Posterior vena cava (tissue), 2 donors: ENCODE results near the gene TBC1D22A. TPM values are rescaled to one million over a fixed set of nuclear protein-coding genes. Genes with fewer than 3 reads are reported as not detected.

Source experiments
- DNase-seq: peaks from one replicate; pipeline ENCODE4 v3.0.0-alpha.2; 2020; ENCODE audit warnings: low spot score
- intact Hi-C, 2 donors: fragments of 100-400 bp; cut with DNase I; formaldehyde crosslinking; loops; one replicate each; pipeline versions ENCODE4 v1.14.1 to v1.14.2; 2022 to 2023
- total RNA-seq, 2 donors: library from RNA; stranded (reverse); fragmentation: NEBNext Ultra II Directional; extraction: Animal tissue kit (Norgen Biotek cat#: 25700); gene quantifications; one replicate each; pipeline ENCODE4 v1.2.1, GENCODE V29; 2021
- donor health status: DM: yes; HTN: yes; CAD: no.
- donor health status: DM: yes; HTN: yes; CAD: no.

The TBC1D22A gene
- total RNA-seq, 2 donors from 2014 or later, result 19.3 to 21.7 TPM

DNA sequence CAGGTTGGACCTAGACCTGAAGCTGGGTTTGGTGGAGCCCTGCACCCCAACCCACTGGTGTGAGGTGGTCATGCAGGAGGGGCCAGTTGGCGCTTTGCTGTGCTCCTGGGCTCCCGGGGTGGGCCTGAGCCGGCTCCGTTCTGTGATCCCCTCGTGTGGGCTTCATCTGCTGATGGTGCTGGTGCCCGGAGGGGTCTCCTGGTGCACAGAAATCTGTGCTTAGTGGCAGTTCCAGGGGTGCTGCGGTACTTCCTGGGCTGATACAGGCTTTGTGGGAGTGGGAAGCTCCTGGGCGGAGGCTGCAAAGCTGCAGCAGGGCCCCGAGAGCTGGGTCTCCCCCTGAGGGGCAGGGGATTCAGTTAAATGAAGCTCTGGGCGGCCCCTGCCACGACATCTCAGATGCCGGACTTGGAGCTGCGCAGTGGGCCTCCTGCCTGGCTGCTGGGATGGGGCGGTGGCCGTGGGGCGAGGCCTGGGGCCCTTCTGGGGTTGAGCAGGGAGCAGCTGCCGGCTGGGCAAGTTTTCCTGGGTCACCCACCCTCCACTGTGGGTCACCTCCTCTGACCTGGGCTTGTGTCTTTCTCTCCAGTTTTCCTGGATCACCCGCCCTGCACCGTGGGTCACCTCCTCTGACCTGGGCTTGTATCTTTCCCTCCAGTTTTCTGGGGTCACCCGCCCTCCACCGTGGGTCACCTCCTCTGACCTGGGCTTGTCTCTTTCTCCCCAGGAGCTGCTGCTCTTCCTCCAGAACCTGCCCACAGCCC, 410.5 kb downstream of the TBC1D22A start:
- intact Hi-C loops, result no loop called here
- DNase-seq, result peak; percentile 66

DNA sequence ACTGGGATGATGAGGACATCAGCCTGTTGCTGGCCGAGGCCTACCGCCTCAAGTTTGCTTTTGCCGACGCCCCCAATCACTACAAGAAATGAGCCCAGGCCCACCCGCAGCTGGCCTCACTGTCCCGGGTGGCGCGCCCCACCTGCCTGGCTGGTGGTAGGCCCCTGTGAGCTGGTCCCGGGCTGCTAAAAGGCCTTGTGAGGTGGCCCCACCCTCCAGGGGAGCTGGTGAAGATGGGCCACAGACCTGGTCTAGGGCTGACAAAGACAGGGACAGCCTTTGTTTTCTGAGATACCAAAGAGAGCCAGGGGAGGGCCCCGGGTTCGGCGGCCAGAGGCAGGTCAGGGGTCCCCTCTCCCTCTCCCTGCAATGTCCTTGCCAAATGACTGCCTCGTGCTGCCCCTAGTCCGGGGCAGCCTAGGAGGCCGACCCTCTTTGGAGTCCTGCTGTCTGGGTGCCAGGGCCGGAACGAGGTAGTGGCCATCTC, 411.1 kb downstream of the TBC1D22A start:
- peak; percentile 74 for DNase-seq
- intact Hi-C loops, result no loop called here

DNA sequence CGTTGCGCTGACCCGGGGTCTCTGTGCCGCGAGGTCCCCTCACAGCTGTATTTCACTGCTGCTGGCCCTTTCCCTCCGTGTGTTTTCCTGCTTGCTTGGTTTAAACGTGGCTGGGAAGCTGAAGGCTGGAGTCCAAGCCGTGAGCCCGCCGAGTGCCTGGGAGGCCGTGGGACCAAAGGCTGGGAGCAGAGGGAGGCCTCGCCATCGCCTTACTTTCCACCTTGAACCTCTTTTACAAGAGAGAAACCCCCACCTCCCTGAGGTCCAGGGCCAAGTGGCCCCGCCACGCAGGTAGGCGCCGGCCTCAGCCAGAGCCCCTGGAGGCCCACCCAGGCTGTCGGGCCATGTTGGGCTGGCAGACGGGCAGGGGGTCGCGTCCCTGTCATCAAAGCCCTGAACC, 411.6 kb downstream of the TBC1D22A start:
- peak; percentile 72 for DNase-seq
- intact Hi-C loops, result no loop called here

DNA sequence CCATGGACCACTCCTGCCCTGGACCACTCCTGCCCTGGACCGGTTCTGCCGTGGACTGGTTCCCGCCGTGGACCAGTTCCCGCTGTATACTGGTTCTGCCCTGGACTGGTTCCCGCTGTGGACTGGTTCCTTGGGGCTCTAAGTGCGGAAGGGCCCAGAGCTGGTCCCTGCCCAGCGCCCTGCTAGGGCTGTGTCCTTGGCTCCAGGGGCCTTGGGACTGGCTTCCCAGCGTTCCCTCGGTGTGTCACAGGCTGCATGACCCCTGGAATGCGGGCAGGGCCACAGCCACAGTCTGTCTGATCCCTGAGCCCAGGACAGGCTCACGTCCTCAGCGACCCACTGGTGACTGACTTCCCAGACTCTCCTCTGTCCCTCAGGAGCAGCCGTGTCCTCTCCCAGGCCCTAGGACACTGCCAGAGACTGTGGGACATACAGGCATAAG, 412.2 kb downstream of the TBC1D22A start:
- peak; percentile 77 for DNase-seq

DNA sequence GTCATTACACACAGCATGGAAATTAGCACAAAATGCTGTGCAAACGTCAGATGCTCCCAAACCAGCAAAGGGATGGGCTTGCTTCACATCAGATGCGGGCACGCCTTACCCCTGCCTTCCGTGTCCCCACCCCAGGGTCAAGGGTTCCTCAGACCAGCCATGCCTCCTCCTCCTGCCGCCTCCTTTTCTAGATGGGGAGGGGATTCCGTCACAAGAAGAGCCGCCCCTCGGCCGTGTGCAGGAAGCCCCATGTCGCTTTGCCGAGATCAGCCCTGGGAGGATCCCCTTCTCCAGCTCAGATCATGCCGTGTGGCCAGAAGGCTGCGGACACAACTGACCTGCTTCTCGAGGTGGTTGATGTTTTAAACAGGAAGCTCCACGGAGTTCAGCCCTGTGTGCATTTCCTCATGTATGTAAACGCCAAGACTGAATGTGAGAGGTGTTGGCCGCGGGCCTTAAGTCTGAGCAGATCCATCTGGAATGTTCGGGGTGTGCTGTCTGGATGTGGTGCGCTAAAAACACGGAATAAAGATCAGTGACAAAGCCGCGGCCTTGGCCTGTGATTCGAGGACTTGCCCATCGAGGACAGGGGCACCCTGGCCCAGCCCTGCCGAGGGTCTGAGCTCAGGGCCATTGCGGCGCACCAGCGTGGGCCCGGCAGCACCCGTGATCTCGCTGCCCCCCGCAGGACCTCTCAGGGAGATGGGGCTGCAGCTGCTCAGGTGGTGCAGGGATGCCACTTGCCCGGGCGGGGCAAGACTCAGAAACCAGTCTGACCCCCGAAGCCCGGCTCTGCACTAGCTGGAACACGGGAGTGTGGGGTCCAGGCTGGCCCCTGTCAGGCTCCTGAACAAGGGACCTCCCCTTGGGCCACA, 412.9 kb downstream of the TBC1D22A start:
- DNase-seq, result peak; percentile 77
- intact Hi-C loops, result no loop called here

More for the DNA sequence above, 412.2 kb downstream of the TBC1D22A start:
- intact Hi-C loops, result no loop called here

GRCh38 chr22:47176026-47176389, 413.6 kb downstream of the TBC1D22A start:
- no peak for DNase-seq
- intact Hi-C loops, result no loop called here

DNA sequence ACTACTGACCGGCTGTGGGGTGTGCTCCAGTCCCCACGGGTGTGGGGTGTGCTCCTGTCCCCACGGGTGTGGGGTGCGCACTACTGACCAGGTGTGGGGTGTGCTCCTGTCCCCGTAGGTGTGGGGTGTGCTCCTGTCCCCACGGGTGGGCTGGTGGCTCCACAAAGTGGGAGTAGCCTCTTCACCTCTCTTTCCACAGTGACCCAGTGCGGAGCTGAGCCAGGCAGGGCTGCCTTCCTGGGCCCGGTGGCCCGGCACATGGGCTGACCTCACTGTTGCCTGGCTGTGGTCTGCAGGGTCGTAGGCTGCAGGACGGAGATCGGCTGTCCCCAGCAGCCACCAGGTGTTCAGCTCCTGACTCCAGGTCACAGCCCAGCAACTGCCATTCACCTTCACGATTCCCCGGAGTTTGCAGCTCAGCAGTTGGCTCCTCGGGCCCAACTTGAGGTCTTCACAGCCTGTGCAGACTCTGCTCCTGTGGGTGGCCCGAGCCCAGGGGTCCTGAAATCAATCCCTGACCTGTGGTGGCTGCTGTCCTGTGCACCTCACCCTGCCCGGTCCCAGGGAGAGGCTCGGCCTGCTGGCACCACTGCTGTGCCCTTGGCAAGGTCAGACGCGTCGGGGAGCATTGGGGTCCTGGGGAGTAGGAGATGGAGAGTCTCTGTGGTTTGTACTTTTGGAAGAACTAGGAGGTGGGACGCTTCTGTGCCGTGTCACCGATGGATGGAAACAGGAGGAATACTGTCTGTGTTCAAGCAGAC, 414.3 kb downstream of the TBC1D22A start:
- intact Hi-C loops, result no loop called here
- DNase-seq, result peak; percentile 77

DNA sequence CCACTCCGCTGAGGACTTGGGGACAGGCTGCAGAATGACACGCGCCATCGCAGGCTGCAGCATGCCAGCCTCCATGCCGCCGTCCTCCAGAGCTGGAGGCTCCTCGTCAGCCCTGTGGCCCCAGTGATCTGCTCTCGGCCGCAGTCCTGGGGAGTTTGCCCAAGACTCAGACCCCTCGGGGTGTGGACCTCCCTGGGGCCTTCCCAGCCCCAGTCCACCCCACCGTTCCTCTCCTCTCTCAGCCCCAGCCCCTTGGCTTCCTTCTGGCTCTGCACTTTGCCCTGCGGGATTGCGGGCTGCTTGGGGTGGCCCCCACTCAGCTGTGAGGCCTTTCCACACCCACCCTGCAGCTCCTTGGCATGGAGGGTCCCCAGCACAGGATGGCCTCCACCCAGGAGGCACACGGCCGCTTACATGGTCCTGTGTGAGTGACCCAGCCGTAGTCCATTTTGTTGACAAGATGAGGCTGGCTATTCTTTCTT, 414.9 kb downstream of the TBC1D22A start:
- no peak for DNase-seq
- intact Hi-C loops, result no loop called here

GRCh38 chr22:47178339-47178738, 415.9 kb downstream of the TBC1D22A start:
- intact Hi-C loops, result no loop called here

GRCh38 chr22:47180796-47181195, 418.3 kb downstream of the TBC1D22A start:
- DNase-seq, result no peak
- intact Hi-C loops, result no loop called here

More at GRCh38 chr22:47178339-47178738, 415.9 kb downstream of the TBC1D22A start:
- no peak for DNase-seq

GRCh38 chr22:47187176-47187957, 424.9 kb downstream of the TBC1D22A start:
- no peak for DNase-seq
- intact Hi-C loops, result no loop called here

DNA sequence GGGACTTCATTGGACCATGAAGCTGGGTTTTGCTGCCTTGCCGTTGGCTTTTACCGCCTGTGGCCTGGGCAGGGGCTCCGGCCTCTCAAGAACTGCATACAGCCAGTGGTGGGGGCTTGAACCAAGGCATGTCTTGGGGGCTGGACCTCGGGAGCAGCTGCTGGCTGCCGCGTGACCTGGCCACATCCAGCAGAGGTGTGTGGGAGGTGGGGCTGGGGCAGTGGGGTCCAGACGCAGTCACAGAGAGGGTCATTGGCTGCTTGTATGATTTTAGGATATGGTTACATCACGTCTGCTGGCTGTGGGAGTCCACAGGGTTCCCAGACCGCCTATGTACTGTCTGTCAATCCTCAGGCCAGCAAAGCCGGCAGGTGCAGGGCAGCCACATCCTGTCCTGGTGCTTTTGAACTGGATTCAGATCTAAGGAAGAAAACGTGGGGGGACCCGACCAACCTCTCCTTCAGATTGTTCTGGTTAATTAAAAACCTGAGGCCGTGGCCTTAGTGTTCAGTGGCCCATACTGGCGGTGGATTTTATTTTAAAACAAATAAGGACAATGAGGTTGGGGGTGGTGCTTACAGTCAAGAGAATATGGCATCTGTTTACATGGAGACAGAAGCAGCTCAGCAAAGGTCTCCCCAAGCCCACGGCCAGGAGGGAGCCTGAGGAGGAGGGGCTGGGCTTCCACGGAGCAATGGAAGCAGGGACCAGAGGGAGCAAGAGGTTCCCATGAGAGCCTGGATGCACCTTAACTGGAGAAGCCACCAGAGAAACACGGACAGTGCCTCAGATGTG, 426.0 kb downstream of the TBC1D22A start:
- DNase-seq, result peak; percentile 38
- intact Hi-C loops, result no loop called here

DNA sequence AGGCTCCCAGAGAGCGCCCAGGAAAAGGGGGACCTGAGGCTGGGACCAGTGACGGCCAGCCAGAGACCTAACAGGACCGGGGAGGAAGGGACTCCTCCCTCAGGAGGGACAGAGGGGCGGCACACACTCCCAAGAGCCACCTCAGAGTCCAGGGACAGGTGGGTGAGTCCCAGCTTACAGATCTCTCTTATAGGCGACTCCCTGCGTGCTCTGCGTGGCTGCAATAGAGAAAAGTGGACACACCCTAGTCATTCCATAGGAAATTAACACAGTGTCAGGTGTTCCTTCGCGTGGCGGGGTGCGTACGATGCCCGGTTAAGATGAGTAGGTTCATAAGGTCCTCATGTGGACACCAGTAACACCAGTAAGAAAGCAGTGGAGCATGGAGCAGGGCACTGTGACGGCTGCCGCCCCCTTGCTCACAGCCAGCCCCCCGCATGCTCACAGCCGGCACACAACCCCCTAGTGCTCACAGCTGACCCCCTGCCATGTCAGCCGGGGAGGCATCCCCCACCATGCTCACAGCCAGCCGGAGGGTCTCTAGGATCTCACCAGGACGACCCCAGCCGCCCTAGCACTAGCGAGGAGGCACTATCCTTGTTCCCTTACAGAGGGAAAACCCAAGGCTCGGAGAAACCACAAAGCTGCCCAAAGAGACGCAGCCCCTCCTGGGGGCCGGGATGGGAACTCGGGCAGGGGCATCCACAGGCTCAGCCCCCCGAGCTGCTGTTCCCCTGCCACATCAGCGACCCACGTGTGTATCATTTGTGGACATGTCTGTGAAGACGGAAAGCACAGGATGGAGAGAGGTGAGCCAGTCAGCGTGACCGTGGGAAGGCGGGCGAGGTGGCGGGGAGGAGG, 426.8 kb downstream of the TBC1D22A start:
- intact Hi-C loops, result no loop called here
- DNase-seq, result peak; percentile 69

DNA sequence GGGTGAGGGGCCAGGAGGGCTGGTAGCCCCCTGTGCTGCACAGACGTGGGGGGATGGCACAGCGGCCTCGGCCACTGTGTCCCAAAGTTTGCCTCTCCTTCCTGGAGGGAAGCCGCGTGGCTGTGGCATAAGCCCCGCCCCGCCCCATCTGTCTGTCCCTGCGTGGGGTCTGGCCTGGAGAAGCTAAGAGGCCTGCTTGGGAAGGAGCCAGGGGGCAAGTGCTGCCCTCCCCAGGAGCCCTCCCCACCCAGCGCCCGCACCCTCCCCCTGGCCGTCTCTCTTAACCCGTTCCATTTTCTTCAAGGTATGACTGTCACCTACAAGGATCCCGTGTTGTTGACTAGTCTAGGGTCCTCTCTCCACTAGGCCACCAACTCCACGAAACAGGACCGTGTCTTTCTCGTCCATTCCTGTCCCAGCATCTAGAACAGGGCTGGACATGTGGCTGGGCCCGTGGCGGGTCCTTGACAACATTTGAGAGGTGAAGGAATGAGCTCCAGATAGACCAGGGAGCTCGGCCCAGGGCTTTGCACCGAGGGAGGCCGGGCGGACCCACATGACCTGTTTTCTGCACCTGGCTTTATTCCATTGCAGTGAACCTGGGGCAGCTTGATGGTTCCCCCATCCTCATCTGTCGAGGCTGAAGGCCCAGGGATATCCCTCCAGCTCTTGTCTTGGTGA, 428.0 kb downstream of the TBC1D22A start:
- intact Hi-C loops, result no loop called here
- peak; percentile 72 for DNase-seq

DNA sequence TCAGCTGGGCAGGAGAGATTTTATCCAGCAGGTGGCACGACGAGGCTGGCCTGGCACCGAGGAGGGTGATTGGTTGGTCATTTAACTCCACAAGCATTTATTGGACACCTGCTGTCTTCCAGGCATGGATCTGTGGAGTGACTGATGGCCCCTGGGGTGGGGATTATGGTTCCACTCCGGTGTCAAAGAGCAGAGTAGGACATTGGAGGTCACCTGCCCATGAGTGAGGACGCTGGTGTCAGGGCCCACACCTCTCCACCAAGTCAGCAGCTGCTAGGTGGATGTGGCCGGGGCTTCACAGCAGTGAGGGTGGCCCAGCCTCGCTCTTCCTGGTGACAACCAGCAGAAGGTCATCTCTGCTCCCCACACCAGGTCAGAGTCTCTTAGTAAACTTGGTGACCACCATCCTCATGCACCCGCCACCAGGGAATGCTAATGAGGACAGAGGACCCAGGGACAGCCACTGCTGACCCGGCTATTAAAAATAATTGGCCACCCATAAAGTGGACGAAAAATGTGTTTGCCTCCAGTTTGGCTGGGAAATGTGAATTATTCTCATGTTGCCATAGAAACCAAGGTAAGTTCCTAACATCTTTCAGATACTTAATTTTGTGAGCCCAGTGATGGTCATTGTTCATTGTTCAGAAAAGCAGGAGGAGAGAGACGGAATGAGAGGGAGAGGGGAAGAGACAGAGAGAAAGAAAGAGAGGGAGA, 428.7 kb downstream of the TBC1D22A start:
- intact Hi-C loops, result no loop called here

More for the DNA sequence above, 428.7 kb downstream of the TBC1D22A start:
- DNase-seq, result peak; percentile 51
